Endothelial cell of umbilical vein (primary cell): Measurements from ENCODE around the gene ZDHHC19. TPM values are rescaled to one million over a fixed set of nuclear protein-coding genes. Genes with fewer than 3 reads are reported as not detected.

Experiments used
- BruUV-seq: library from RNA; stranded (reverse); fragments of 400-500 nt; replicated peaks from 2 replicates; lab custom pipeline; 2021; lab: Mats Ljungman, UMichigan
- CTCF ChIA-PET: fragments of 300-600, 350-600 bp; sonication (Branson Sonifier 250); formaldehyde crosslinking; loops from one replicate; lab custom pipeline; 2021; ENCODE audit warnings: antibody characterized with exemption, inconsistent platforms; lab: Charles Lee
- POLR2A ChIA-PET: fragments of 300-600, 350-600 bp; sonication (Branson Sonifier 250); formaldehyde crosslinking; loops from one replicate; lab custom pipeline; 2021; ENCODE audit warnings: antibody characterized with exemption, inconsistent platforms; lab: Charles Lee
- DNase-seq: peaks from one replicate; pipeline ENCODE4 v3.0.0-alpha.2; 2011; ENCODE audit warnings: low read depth, low spot score
- FAIRE-seq: peaks from 2 replicates; lab custom pipeline; 2011; peaks lifted over from hg19 to GRCh38; lab: Jason Lieb, UNC
- H2AFZ ChIP-seq: 2 replicates; pipeline ENCODE4 v1.6.0; 2012; ENCODE audit warnings: low read depth, low read length, control low read depth, inconsistent platforms
- H3K27ac ChIP-seq: 2 replicates; pipeline ENCODE4 v1.5.1; 2011; ENCODE audit warnings: low read depth, mild to moderate bottlenecking, control low read depth, low read length, moderate library complexity; ENCODE audit not compliant: insufficient read depth
- H3K27me3 ChIP-seq, 2 experiments: 2 replicates each; pipeline versions ENCODE4 v1.6.0 to v1.6.1; 2011; ENCODE audit warnings: low read length in 2 of 2, mixed read lengths in 1 of 2; ENCODE audit not compliant: control insufficient read depth in 2 of 2, insufficient read depth in 2 of 2
- H3K36me3 ChIP-seq, 2 experiments: 2 replicates in 1 of 2; 3 replicates in 1 of 2; pipeline ENCODE4 v1.5.1; 2011; ENCODE audit warnings: low read length in 2 of 2, mild to moderate bottlenecking in 1 of 2, moderate library complexity in 1 of 2; ENCODE audit not compliant: control insufficient read depth in 2 of 2, insufficient read depth in 2 of 2; ENCODE audit errors: extremely low read depth in 1 of 2
- H3K4me1 ChIP-seq: 3 replicates; pipeline ENCODE4 v1.5.1; 2011; ENCODE audit warnings: mild to moderate bottlenecking, low read length; ENCODE audit not compliant: control insufficient read depth, insufficient read depth; ENCODE audit errors: extremely low read depth
- H3K4me2 ChIP-seq: 2 replicates; pipeline ENCODE4 v1.6.1; 2011; ENCODE audit warnings: low read length, control low read depth, mixed read lengths; ENCODE audit not compliant: insufficient read depth
- H3K4me3 ChIP-seq, 3 experiments: fragments of 200-600 bp in 1 of 3; sonication (generic), shearing (Covaris generic) in 1 of 3; replicated peaks in 1 of 3; 2 replicates each; pipeline ENCODE4 v1.5.1; 2011 to 2016; ENCODE audit warnings: control low read depth in 3 of 3, low read length in 3 of 3, mild to moderate bottlenecking in 2 of 3, inconsistent platforms in 1 of 3, low read depth in 1 of 3, moderate library complexity in 1 of 3; ENCODE audit not compliant: insufficient read depth in 1 of 3
- H3K79me2 ChIP-seq: 2 replicates; pipeline ENCODE4 v1.6.0; 2012; ENCODE audit warnings: low read length, inconsistent platforms; ENCODE audit not compliant: control insufficient read depth, insufficient read depth
- H3K9ac ChIP-seq: replicated peaks from 2 replicates; pipeline ENCODE3; 2011; ENCODE audit warnings: low read length, control low read depth; ENCODE audit not compliant: insufficient read depth; ENCODE audit errors: extremely low read depth
- H3K9me1 ChIP-seq: replicated peaks from 3 replicates; pipeline ENCODE4 v1.6.0; 2011; ENCODE audit warnings: mild to moderate bottlenecking, low read length; ENCODE audit not compliant: control insufficient read depth, insufficient read depth; ENCODE audit errors: extremely low read depth
- H3K9me3 ChIP-seq: replicated peaks from 2 replicates; pipeline ENCODE4 v1.5.1; 2012; ENCODE audit warnings: low read length, inconsistent platforms; ENCODE audit not compliant: control insufficient read depth, insufficient read depth
- H4K20me1 ChIP-seq: replicated peaks from 2 replicates; pipeline ENCODE3; 2011; ENCODE audit warnings: mild to moderate bottlenecking, low read length; ENCODE audit not compliant: control insufficient read depth, insufficient read depth; ENCODE audit errors: extremely low read depth
- EZH2 ChIP-seq: IDR thresholded peaks from 2 replicates; pipeline ENCODE4 v1.6.1; 2012; ENCODE audit warnings: borderline replicate concordance, low read depth, mild to moderate bottlenecking, moderate library complexity, low read length, inconsistent platforms; ENCODE audit not compliant: severe bottlenecking
- FOS ChIP-seq: IDR thresholded peaks from 2 replicates; pipeline ENCODE4 v1.6.1; 2011; ENCODE audit warnings: mild to moderate bottlenecking, low read length, moderate library complexity, borderline replicate concordance; ENCODE audit not compliant: insufficient read depth
- GATA2 ChIP-seq: IDR thresholded peaks from 2 replicates; pipeline ENCODE4 v1.7.0; 2011; ENCODE audit warnings: low read depth, mild to moderate bottlenecking, moderate library complexity, mixed read lengths, low read length; ENCODE audit not compliant: insufficient read length, insufficient read depth
- JUN ChIP-seq: IDR thresholded peaks from 2 replicates; pipeline ENCODE4 v1.6.1; 2011; ENCODE audit warnings: borderline replicate concordance, low read depth; ENCODE audit not compliant: insufficient read length, insufficient read depth
- MYC ChIP-seq: IDR thresholded peaks from one replicate; pipeline ENCODE4 v1.6.1; 2011; ENCODE audit warnings: mild to moderate bottlenecking, low read depth, low read length
- POLR2A ChIP-seq: IDR thresholded peaks from 2 replicates; pipeline ENCODE4 v1.6.1; 2012; ENCODE audit warnings: low read depth, mild to moderate bottlenecking, control low read depth, low read length
- POLR2AphosphoS5 ChIP-seq: IDR thresholded peaks from 2 replicates; pipeline ENCODE4 v1.6.1; 2012; ENCODE audit warnings: low read depth, mild to moderate bottlenecking, control low read depth, low read length, moderate library complexity; ENCODE audit not compliant: insufficient read depth
- dilution Hi-C: fragments of 300-500 bp; cut with MboI; formaldehyde crosslinking; loops from one replicate; pipeline ENCODE4 v1.15.0; 2019; ENCODE audit warnings: low sequenced_read_pairs; ENCODE audit not compliant: extremely low pct_ligation_motif_present
- intact Hi-C: fragments of 100-400 bp; cut with micrococcal nuclease; formaldehyde crosslinking; loops from one replicate; pipeline ENCODE4 v1.10.0; 2022
- polyA plus RNA-seq, 4 experiments: library from polyadenylated mRNA; depleted of rRNA in 3 of 4; stranded (reverse) in 3 of 4; unstranded in 1 of 4; fragments of >200 nt; gene quantifications; 2 replicates each; pipeline versions ENCODE4 v1.2.1 to v1.2.3, GENCODE V29; 2011 to 2012; ENCODE audit warnings: missing spikeins in 1 of 4
- total RNA-seq: library from RNA; stranded (reverse); gene quantifications from 2 replicates; pipeline ENCODE4 v1.2.3, GENCODE V29; 2021
- TF ChIP-seq, protein P1 (sequence below), 2 donors: IDR thresholded peaks; 1 replicate in 1 of 2; 2 replicates in 1 of 2; pipeline ENCODE4 v1.5.1; 2011; ENCODE audit warnings: low read length in 2 of 2, mild to moderate bottlenecking in 2 of 2, moderate library complexity in 2 of 2, control low read depth in 1 of 2, inconsistent platforms in 1 of 2, low read depth in 1 of 2; ENCODE audit not compliant: insufficient read depth in 1 of 2; ENCODE audit errors: extremely low read depth in 1 of 2
- TF ChIP-seq, protein P2 (sequence below): IDR thresholded peaks from 2 replicates; pipeline ENCODE4 v1.6.1; 2011; ENCODE audit not compliant: insufficient read depth, insufficient read length

Gene ZDHHC19
- total and polyA plus RNA-seq, 2 donors (not counting 3 experiments of a cell fraction or from before 2014, with no cell fraction given), result not detected

DNA sequence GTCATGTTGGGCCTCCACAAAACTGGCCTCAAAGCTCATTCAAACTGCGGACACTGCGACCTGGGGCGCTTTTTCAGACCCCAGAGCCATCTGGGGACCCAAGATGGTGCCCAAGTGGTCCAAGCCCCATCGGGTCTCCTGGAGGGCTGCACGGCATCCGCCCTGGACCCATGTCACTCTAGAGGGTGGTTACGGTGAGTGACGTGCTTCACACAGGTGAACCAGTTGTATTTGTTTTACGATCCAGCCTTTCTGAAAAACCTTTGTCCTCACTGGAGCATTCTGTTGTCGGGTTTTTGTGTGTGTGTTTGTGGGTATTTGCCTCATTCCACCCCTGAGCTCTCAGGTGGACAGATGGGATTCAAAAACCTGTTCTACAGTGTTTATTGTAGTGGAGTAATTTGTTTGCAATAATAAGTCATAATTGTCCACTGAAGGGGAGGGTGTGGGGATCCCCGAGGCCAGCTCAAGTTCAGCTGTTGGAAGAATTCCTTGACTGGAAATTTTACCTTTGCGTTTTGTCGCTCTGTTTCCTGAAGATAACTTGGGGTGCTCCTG lies 7.0 kb upstream of the ZDHHC19 start:
- BruUV-seq, result no TSS peak
- ChIA-PET CTCF (interaction anchor here (0.9 kb wide), 1 partner anchor 36 kb away, joined by 5 read pairs; no protein-coding TSS in a partner anchor), POLR2A (no interaction called here)
- H3K27me3 ChIP-seq, result peaks cover 4 to 11% of the 10 kb centered on the region in 2 experiments
- H3K4me3 ChIP-seq, result no peak overlapping the region
- no peak overlapping the region for H3K4me2 ChIP-seq
- no peaks in the 10 kb centered on the region for H3K9me1 ChIP-seq
- H4K20me1 ChIP-seq, result no peaks in the 10 kb centered on the region
- H3K9me3 ChIP-seq, result no peaks in the 10 kb centered on the region
- no peak overlapping the region for H2AFZ ChIP-seq
- no peaks in the 10 kb centered on the region for H3K79me2 ChIP-seq
- DNase-seq, result no peak
- no peak for FAIRE-seq
- no peaks in the 10 kb centered on the region for H3K36me3 ChIP-seq
- dilution Hi-C loops, result no loop called here
- no peaks in the 10 kb centered on the region for H3K4me1 ChIP-seq
- H3K27ac ChIP-seq, result no peak overlapping the region
- H3K9ac ChIP-seq, result no peak overlapping the region
- TF ChIP-seq POLR2A (no peak), FOS (no peak), POLR2AphosphoS5 (no peak), EZH2 (no peak), JUN (no peak), GATA2 (no peak), MYC (no peak)
- TF ChIP-seq, protein P1, sequence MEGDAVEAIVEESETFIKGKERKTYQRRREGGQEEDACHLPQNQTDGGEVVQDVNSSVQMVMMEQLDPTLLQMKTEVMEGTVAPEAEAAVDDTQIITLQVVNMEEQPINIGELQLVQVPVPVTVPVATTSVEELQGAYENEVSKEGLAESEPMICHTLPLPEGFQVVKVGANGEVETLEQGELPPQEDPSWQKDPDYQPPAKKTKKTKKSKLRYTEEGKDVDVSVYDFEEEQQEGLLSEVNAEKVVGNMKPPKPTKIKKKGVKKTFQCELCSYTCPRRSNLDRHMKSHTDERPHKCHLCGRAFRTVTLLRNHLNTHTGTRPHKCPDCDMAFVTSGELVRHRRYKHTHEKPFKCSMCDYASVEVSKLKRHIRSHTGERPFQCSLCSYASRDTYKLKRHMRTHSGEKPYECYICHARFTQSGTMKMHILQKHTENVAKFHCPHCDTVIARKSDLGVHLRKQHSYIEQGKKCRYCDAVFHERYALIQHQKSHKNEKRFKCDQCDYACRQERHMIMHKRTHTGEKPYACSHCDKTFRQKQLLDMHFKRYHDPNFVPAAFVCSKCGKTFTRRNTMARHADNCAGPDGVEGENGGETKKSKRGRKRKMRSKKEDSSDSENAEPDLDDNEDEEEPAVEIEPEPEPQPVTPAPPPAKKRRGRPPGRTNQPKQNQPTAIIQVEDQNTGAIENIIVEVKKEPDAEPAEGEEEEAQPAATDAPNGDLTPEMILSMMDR (IDR thresholded peaks at IDR 0.05; ENCODE audit: extremely low read depth in 1 of 2, insufficient read depth in 1 of 2, low read depth in 1 of 2, low read length in 2 of 2), result no peak
- TF ChIP-seq, protein P2, sequence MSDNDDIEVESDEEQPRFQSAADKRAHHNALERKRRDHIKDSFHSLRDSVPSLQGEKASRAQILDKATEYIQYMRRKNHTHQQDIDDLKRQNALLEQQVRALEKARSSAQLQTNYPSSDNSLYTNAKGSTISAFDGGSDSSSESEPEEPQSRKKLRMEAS, result no peak
- intact Hi-C loops, result no loop called here
